K562 (cell line): Measurements from ENCODE around the gene EEF1A2. TPM values are rescaled to one million over a fixed set of nuclear protein-coding genes. Genes with fewer than 3 reads are reported as not detected.
A peak's percentile ranks its signal among the peaks of the same experiment; 100 is the strongest.

Experiments used
- E2F6 ChIP-seq, 2 experiments: IDR thresholded peaks; 2 replicates each; pipeline ENCODE4 v1.6.1; 2011; ENCODE audit warnings: borderline replicate concordance in 1 of 2, control low read depth in 1 of 2, low read depth in 1 of 2, low read length in 1 of 2, mild to moderate bottlenecking in 1 of 2, mixed read lengths in 1 of 2, moderate library complexity in 1 of 2; ENCODE audit not compliant: insufficient read depth in 1 of 2, insufficient read length in 1 of 2, poor library complexity in 1 of 2, severe bottlenecking in 1 of 2; ENCODE audit errors: extremely low read depth in 1 of 2
- RAD21 ChIP-seq, 2 experiments: fragments of 250-450 bp in 1 of 2; fragments of 450-650 bp in 1 of 2; sonication (Bioruptor Pico) in 1 of 2; formaldehyde crosslinking in 1 of 2; IDR thresholded peaks in 1 of 2; conservative IDR thresholded peaks in 1 of 2; 2 replicates each; pipeline versions ENCODE4 v1.4.0 to v1.8.0; 2020 to 2022; ENCODE audit warnings: mild to moderate bottlenecking in 2 of 2, moderate library complexity in 1 of 2
- RBM22 ChIP-seq: fragments of 200-400 bp; formaldehyde crosslinking; IDR thresholded peaks from 2 replicates; pipeline ENCODE4 v1.6.1; 2018; ENCODE audit warnings: low read length, low read depth; ENCODE audit not compliant: poor library complexity, severe bottlenecking
- SAFB ChIP-seq: fragments of 200-400 bp; formaldehyde crosslinking; IDR thresholded peaks from 2 replicates; pipeline ENCODE4 v1.6.1; 2017; ENCODE audit warnings: low read depth, low read length, borderline replicate concordance
- SP1 ChIP-seq: sonication (generic); formaldehyde crosslinking; IDR thresholded peaks from 2 replicates; pipeline ENCODE4 v1.8.1; 2022; ENCODE audit warnings: mild to moderate bottlenecking, missing genetic modification reagents
- polyA plus RNA-seq, 8 experiments: library from polyadenylated mRNA; depleted of rRNA in 4 of 8; stranded (reverse) in 5 of 8; unstranded in 3 of 8; fragments of >200 nt; fragmentation: Nextera tagmentation in 2 of 8; fragmentation: Illumina TruSeq in 1 of 8; extraction: Ambion mirVana in 2 of 8; extraction: Trizol in 1 of 8; gene quantifications; 2 replicates each; pipeline versions ENCODE4 v1.2.1 to v1.2.3, GENCODE V29; 2011 to 2014; ENCODE audit warnings: inconsistent platforms in 1 of 8, missing spikeins in 1 of 8
- total RNA-seq, 7 experiments: library from RNA; depleted of rRNA in 6 of 7; stranded (reverse); fragments of >200 nt in 6 of 7; fragmentation: Illumina TruSeq in 2 of 7; extraction: Trizol in 2 of 7; gene quantifications; 2 replicates each; pipeline versions ENCODE4 v1.2.1 to v1.2.3, GENCODE V29; 2011 to 2021; ENCODE audit warnings: low replicate concordance in 1 of 7
- TF ChIP-seq, protein P1 (sequence below): fragments of 450-650 bp; formaldehyde crosslinking; IDR thresholded peaks from 2 replicates; pipeline ENCODE4 v1.4.0; 2020; ENCODE audit warnings: mild to moderate bottlenecking, mixed read lengths

EEF1A2 gene
- total and polyA plus RNA-seq, 9 of the 15 experiments (the other 6 are each of a cell fraction or from before 2014, with no cell fraction given): 0.04 to 29.6 (median 11.5) TPM

DNA sequence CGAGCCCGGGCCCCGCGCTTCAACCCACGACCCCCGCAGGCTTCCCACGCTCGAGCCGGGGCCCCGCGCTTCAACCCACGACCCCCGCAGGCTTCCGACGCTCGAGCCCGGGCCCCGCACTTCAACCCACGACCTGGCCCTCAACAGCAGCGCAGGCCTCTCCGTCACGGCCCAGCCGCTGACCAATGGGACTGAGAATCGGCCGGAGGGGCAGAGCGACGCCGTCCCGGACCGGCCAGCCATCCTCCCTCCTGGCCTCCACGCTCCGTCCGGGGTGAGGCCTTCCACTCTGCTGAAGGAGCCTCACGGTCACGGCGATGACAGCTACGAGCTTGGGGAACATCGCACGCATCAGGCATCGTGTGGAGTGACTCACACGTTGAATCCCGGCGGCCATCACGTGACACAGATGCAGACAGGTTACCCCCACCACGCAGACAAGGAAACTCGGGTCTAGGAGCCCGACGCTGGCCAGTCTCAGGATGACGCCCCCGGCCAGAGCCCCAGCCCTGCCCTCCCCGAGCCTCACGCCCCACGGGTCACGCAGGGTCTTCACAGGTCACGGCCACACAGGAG lies 32.5 kb downstream of the EEF1A2 start (continued):
- TF ChIP-seq E2F6 (IDR thresholded peaks at IDR 0.05; ENCODE audit: borderline replicate concordance in 1 of 2, extremely low read depth in 1 of 2, insufficient read depth in 1 of 2, insufficient read length in 1 of 2, low read depth in 1 of 2, low read length in 1 of 2, poor library complexity in 1 of 2, severe bottlenecking in 1 of 2) (peak in 1 of 2 experiments; percentile 62), RAD21 (CRISPR knock-in tag; conservative IDR thresholded peaks at IDR 0.05 in 1 of 2, IDR thresholded peaks at IDR 0.05 in 1 of 2) (no peak), RBM22 (no peak), SP1 (CRISPR knock-in tag) (no peak), SAFB (no peak)
- TF ChIP-seq, protein P1, sequence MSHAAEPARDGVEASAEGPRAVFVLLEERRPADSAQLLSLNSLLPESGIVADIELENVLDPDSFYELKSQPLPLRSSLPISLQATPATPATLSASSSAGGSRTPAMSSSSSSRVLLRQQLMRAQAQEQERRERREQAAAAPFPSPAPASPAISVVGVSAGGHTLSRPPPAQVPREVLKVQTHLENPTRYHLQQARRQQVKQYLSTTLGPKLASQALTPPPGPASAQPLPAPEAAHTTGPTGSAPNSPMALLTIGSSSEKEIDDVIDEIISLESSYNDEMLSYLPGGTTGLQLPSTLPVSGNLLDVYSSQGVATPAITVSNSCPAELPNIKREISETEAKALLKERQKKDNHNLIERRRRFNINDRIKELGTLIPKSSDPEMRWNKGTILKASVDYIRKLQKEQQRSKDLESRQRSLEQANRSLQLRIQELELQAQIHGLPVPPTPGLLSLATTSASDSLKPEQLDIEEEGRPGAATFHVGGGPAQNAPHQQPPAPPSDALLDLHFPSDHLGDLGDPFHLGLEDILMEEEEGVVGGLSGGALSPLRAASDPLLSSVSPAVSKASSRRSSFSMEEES (CRISPR knock-in tag): peak; percentile 81
- TF ChIP-seq, all 486 proteins: peak for 6
